Suprapubic skin (tissue), 4 donors: Measurements from ENCODE around the gene CLEC2B. TPM values are rescaled to one million over a fixed set of nuclear protein-coding genes. Genes with fewer than 3 reads are reported as not detected.

ENCODE experiments used
- DNase-seq, 2 donors: peaks; one replicate each; pipeline ENCODE4 v3.0.0-alpha.2; 2019; ENCODE audit warnings: low spot score in 2 of 2
- H3K27ac ChIP-seq: fragments of 200-600 bp; sonication (generic); one replicate; pipeline ENCODE4 v1.5.1; 2019
- H3K27me3 ChIP-seq: fragments of 200-600 bp; sonication (generic); one replicate; pipeline ENCODE4 v1.5.1; 2019
- H3K36me3 ChIP-seq: fragments of 200-600 bp; sonication (generic); one replicate; pipeline ENCODE4 v1.5.1; 2019
- H3K4me1 ChIP-seq: fragments of 200-600 bp; sonication (generic); one replicate; pipeline ENCODE4 v1.5.1; 2019
- H3K4me3 ChIP-seq: fragments of 200-600 bp; sonication (generic); one replicate; pipeline ENCODE4 v1.5.1; 2019; ENCODE audit warnings: mild to moderate bottlenecking
- H3K9me3 ChIP-seq: fragments of 200-600 bp; sonication (generic); one replicate; pipeline ENCODE4 v1.5.1; 2019
- EP300 ChIP-seq: sonication (generic); formaldehyde crosslinking; IDR thresholded peaks from one replicate; pipeline ENCODE4 v1.6.1; 2017; ENCODE audit warnings: antibody characterized with exemption
- POLR2A ChIP-seq, 2 donors: fragments of 450-650 bp; IDR thresholded peaks; one replicate each; pipeline ENCODE4 v1.6.1; 2017; ENCODE audit warnings: antibody characterized with exemption in 2 of 2, mild to moderate bottlenecking in 2 of 2, moderate library complexity in 2 of 2
- POLR2AphosphoS5 ChIP-seq, 3 donors: sonication (generic); formaldehyde crosslinking; IDR thresholded peaks; one replicate each; pipeline ENCODE4 v1.6.1; 2017; ENCODE audit warnings: antibody characterized with exemption in 3 of 3
- WGBS: methylation state at CpG from one replicate; pipeline ENCODE4 v1.1.5; 2018; 5-methylcytosine and 5-hydroxymethylcytosine counted together
- total RNA-seq, 4 donors: library from RNA; depleted of rRNA; stranded (reverse); fragments of >200 nt; gene quantifications; one replicate each; pipeline ENCODE4 v1.1.0, GENCODE V29; 2016
- TF ChIP-seq, protein P1 (sequence below), 2 donors: fragments of 200-600 bp in 1 of 2; fragments of 450-650 bp in 1 of 2; sonication (generic) in 1 of 2; IDR thresholded peaks; one replicate each; pipeline ENCODE4 v1.5.1; 2016 to 2019; ENCODE audit warnings: antibody characterized with exemption in 2 of 2, mild to moderate bottlenecking in 1 of 2, moderate library complexity in 1 of 2

The CLEC2B gene
- total RNA-seq, 4 donors from 2014 or later = 41.9 to 81.2 (median 53.5) TPM

DNA sequence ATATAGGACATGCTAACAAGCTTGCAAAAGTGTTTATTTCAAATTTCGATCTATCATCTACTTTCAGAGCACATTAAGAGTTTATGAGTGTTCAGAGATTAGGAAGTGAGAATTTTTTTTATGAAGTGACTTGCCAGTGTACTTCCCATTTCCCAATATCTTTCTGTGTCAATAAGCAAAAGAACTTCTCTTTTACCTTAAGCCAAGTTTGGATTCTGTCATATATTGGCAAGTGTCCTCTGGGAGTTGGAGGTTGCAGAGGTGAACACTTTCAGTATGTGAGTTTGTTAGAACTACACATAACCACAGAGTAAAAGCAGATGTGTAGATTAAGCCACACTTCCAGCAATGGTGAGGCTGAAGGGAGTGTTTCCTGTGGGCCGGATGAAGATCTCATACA, 58.5 kb downstream of the CLEC2B start:
- Histone ChIP-seq H3K4me1 (peaks cover 5% of the 10 kb centered on the region), H3K36me3 (no peaks in the 10 kb centered on the region), H3K27ac (no peak overlapping the region), H3K27me3 (peaks cover 2% of the 10 kb centered on the region), H3K4me3 (no peak overlapping the region), H3K9me3 (no peaks in the 10 kb centered on the region)
- WGBS = 66% methylated on average over 2 of the region's 2 CpGs
- DNase-seq = no peak
- no peak for TF ChIP-seq POLR2AphosphoS5 (IDR thresholded peaks at IDR 0.05)
- no peak for TF ChIP-seq EP300
- TF ChIP-seq POLR2A (IDR thresholded peaks at IDR 0.05) = no peak
- TF ChIP-seq, protein P1, sequence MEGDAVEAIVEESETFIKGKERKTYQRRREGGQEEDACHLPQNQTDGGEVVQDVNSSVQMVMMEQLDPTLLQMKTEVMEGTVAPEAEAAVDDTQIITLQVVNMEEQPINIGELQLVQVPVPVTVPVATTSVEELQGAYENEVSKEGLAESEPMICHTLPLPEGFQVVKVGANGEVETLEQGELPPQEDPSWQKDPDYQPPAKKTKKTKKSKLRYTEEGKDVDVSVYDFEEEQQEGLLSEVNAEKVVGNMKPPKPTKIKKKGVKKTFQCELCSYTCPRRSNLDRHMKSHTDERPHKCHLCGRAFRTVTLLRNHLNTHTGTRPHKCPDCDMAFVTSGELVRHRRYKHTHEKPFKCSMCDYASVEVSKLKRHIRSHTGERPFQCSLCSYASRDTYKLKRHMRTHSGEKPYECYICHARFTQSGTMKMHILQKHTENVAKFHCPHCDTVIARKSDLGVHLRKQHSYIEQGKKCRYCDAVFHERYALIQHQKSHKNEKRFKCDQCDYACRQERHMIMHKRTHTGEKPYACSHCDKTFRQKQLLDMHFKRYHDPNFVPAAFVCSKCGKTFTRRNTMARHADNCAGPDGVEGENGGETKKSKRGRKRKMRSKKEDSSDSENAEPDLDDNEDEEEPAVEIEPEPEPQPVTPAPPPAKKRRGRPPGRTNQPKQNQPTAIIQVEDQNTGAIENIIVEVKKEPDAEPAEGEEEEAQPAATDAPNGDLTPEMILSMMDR (IDR thresholded peaks at IDR 0.05) = no peak

DNA sequence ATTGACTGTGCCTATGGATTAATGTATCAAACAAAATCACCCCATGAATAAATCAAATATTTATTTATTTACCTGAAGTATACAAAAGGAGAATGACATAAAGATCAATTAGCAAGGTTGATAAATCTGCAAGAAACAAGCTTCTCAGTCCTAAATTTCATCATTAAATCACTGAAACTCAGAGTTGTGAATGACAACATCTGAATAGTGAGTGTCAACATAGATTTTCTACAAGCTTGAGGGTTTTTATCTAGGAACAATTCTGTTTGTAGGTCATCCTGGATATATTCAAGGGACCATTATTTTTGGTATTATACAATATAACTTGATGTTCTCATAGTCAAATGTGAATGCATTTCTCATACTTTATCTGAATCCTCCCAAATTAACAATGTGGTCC, 59.3 kb downstream of the CLEC2B start:
- no peaks in the 10 kb centered on the region for H3K36me3 ChIP-seq
- peaks cover 2% of the 10 kb centered on the region for H3K27me3 ChIP-seq
- H3K4me1 ChIP-seq = peaks cover 5% of the 10 kb centered on the region
- no peak overlapping the region for H3K4me3 ChIP-seq
- H3K9me3 ChIP-seq = no peaks in the 10 kb centered on the region
- DNase-seq = no peak
- no peak overlapping the region for H3K27ac ChIP-seq
- TF ChIP-seq, protein P1 (IDR thresholded peaks at IDR 0.05) = no peak
- TF ChIP-seq POLR2A (IDR thresholded peaks at IDR 0.05) (no peak), EP300 (no peak), POLR2AphosphoS5 (IDR thresholded peaks at IDR 0.05) (no peak)

DNA sequence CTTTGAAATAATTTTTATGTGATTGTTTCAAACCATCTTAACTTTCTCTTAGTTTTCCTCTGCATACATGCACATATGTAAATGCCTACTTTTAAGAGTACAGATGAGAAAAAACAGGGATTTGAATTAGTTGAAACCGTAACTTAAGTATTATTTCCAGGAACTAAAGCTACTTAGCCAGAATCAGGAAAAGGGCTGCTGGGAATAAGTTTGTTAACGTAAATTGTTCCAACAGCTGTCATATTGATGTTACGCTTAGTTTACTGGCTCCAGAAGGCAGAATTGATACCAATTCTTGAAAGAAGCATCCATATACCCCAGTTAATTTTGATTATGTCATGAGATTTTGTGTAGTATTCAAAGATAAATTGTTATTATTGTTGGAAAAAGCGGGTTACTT, 59.8 kb downstream of the CLEC2B start:
- TF ChIP-seq POLR2AphosphoS5 (IDR thresholded peaks at IDR 0.05) = no peak
- TF ChIP-seq, protein P1 (IDR thresholded peaks at IDR 0.05) = no peak
- no peak for TF ChIP-seq EP300
- no peak for TF ChIP-seq POLR2A (IDR thresholded peaks at IDR 0.05)
- peaks cover 2% of the 10 kb centered on the region for H3K27me3 ChIP-seq
- H3K36me3 ChIP-seq = no peaks in the 10 kb centered on the region
- no peak overlapping the region for H3K27ac ChIP-seq
- no peak overlapping the region for H3K4me3 ChIP-seq
- 73% methylated on average over 4 of the region's 4 CpGs for WGBS
- H3K9me3 ChIP-seq = no peaks in the 10 kb centered on the region
- no peak for DNase-seq
- H3K4me1 ChIP-seq = peaks cover 5% of the 10 kb centered on the region

DNA sequence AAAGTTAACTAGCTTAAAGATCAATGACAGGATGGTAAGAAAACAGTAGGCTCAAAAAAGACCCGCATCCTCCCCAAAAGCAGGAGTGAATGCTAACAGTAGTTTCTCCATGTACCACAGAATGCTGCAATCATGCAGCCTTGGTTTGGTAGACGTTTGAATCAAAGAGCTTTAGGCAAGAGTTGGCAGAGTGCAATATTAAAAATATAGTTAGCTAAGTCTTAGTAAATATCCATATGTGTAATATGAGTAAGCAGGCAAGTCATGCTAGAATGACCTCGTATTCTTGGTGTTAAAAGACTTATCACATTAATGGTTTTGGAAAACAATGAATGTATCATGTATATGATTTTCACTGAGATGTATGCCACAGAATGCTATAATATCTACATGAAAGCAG, 60.6 kb downstream of the CLEC2B start:
- H3K27ac ChIP-seq = no peak overlapping the region
- H3K4me3 ChIP-seq = no peak overlapping the region
- H3K27me3 ChIP-seq = no peaks in the 10 kb centered on the region
- WGBS = 59% methylated on average over 3 of the region's 3 CpGs
- no peaks in the 10 kb centered on the region for H3K36me3 ChIP-seq
- H3K9me3 ChIP-seq = no peaks in the 10 kb centered on the region
- no peak for DNase-seq
- TF ChIP-seq, protein P1 (IDR thresholded peaks at IDR 0.05) = no peak
- TF ChIP-seq POLR2AphosphoS5 (IDR thresholded peaks at IDR 0.05) (no peak), POLR2A (IDR thresholded peaks at IDR 0.05) (no peak), EP300 (no peak)
- H3K4me1 ChIP-seq = no peaks in the 10 kb centered on the region

DNA sequence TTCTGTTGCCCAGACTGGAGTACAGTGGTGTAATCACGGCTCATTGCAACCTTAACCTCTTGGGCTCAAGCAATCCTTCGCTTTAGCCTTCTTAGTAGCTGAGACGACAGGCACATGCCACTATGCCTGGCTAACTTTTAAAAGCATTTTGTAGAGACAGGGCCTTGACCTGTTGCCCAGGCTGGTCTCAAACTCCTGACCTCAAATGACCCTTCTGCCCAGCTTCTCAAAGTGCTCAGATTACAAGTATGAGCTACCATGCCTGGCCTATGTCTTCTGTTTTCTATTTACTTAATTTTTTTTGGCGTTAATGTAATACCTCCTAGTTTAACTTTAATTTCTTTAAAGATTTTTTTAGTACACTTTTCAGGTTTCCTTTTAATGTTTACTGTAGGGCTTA, 62.4 kb downstream of the CLEC2B start:
- no peak overlapping the region for H3K27ac ChIP-seq
- H3K4me1 ChIP-seq = no peaks in the 10 kb centered on the region
- TF ChIP-seq EP300 = no peak
- no peak for TF ChIP-seq POLR2A (IDR thresholded peaks at IDR 0.05)
- TF ChIP-seq POLR2AphosphoS5 (IDR thresholded peaks at IDR 0.05) = no peak
- TF ChIP-seq, protein P1 (IDR thresholded peaks at IDR 0.05) = no peak
- DNase-seq = no peak
- H3K27me3 ChIP-seq = no peaks in the 10 kb centered on the region
- H3K36me3 ChIP-seq = no peaks in the 10 kb centered on the region
- WGBS = 76% methylated on average over 4 of the region's 4 CpGs
- H3K4me3 ChIP-seq = no peak overlapping the region
- H3K9me3 ChIP-seq = no peaks in the 10 kb centered on the region
